Fibroblast of lung (primary cell): ENCODE results near the gene FASLG. TPM values are rescaled to one million over a fixed set of nuclear protein-coding genes. Genes with fewer than 3 reads are reported as not detected.
A peak's percentile ranks its signal among the peaks of the same experiment; 100 is the strongest.
"Not testable (repeated sequence)": the region's sequence is repeated elsewhere in the genome, so short reads cannot be mapped to it uniquely, and the experiment has no call there.

Experiments used
- DNase-seq, 2 donors: peaks; one replicate each; pipeline versions ENCODE4 v3.0.0 to v3.0.0-alpha.2; 2010; ENCODE audit warnings: low read depth in 2 of 2
- H2AFZ ChIP-seq: 2 replicates; pipeline ENCODE4 v1.5.1; 2012; ENCODE audit warnings: low read length, control low read depth, inconsistent platforms
- H3K27ac ChIP-seq: 2 replicates; pipeline ENCODE4 v1.5.1; 2011; ENCODE audit warnings: low read length, control low read depth; ENCODE audit not compliant: insufficient read depth
- H3K27me3 ChIP-seq: 2 replicates; pipeline ENCODE4 v1.5.1; 2011; ENCODE audit warnings: mild to moderate bottlenecking, low read length; ENCODE audit not compliant: control insufficient read depth, insufficient read depth
- H3K36me3 ChIP-seq: 2 replicates; pipeline ENCODE4 v1.5.1; 2011; ENCODE audit warnings: low read length; ENCODE audit not compliant: control insufficient read depth, insufficient read depth
- H3K4me1 ChIP-seq: 2 replicates; pipeline ENCODE4 v1.5.1; 2011; ENCODE audit warnings: low read length; ENCODE audit not compliant: control insufficient read depth, insufficient read depth; ENCODE audit errors: extremely low read depth
- H3K4me2 ChIP-seq: 2 replicates; pipeline ENCODE4 v1.5.1; 2011; ENCODE audit warnings: low read length, control low read depth; ENCODE audit not compliant: insufficient read depth; ENCODE audit errors: extremely low read depth
- H3K4me3 ChIP-seq, 4 experiments: fragments of 200-600 bp in 1 of 4; sonication (generic) in 1 of 4; replicated peaks in 1 of 4; 2 replicates each; pipeline ENCODE4 v1.5.1; 2011 to 2016; ENCODE audit warnings: low read length in 4 of 4, low read depth in 3 of 4, mild to moderate bottlenecking in 3 of 4, control low read depth in 2 of 4, inconsistent platforms in 1 of 4, mixed read lengths in 1 of 4; ENCODE audit not compliant: insufficient read depth in 1 of 4; ENCODE audit errors: control extremely low read depth in 1 of 4
- H3K79me2 ChIP-seq: 2 replicates; pipeline ENCODE4 v1.5.1; 2012; ENCODE audit warnings: mild to moderate bottlenecking, low read length, inconsistent platforms; ENCODE audit not compliant: control insufficient read depth, insufficient read depth
- H3K9ac ChIP-seq: 2 replicates; pipeline ENCODE4 v1.5.1; 2011; ENCODE audit warnings: mild to moderate bottlenecking, low read length, control low read depth; ENCODE audit not compliant: insufficient read depth
- H3K9me3 ChIP-seq: 2 replicates; pipeline ENCODE4 v1.5.1; 2012; ENCODE audit warnings: low read depth, low read length; ENCODE audit not compliant: control insufficient read depth, insufficient read depth
- H4K20me1 ChIP-seq: 2 replicates; pipeline ENCODE4 v1.5.1; 2011; ENCODE audit warnings: low read length; ENCODE audit not compliant: control insufficient read depth, insufficient read depth; ENCODE audit errors: extremely low read depth
- CTCF ChIP-seq, 2 donors: IDR thresholded peaks in 1 of 2; conservative IDR thresholded peaks in 1 of 2; 1 replicate in 1 of 2; 2 replicates in 1 of 2; pipeline ENCODE4 v1.5.1; 2011 to 2012; ENCODE audit warnings: low read length in 2 of 2, control low read depth in 1 of 2, inconsistent platforms in 1 of 2, low read depth in 1 of 2, mild to moderate bottlenecking in 1 of 2
- EZH2 ChIP-seq: IDR thresholded peaks from 2 replicates; pipeline ENCODE4 v1.5.1; 2012; ENCODE audit warnings: low read length, control low read depth, mild to moderate bottlenecking; ENCODE audit errors: missing control alignments
- polyA plus RNA-seq, 2 donors: library from polyadenylated mRNA; depleted of rRNA in 1 of 2; stranded (reverse) in 1 of 2; unstranded in 1 of 2; fragments of >200 nt; gene quantifications; 2 replicates each; pipeline ENCODE4 v1.2.1, GENCODE V29; 2011 to 2012; ENCODE audit warnings: missing spikeins in 1 of 2
- total RNA-seq: library from RNA; depleted of rRNA; stranded (reverse); fragments of >200 nt; gene quantifications from 2 replicates; pipeline ENCODE4 v1.2.1, GENCODE V29; 2014

The FASLG gene
- total and polyA plus RNA-seq, 2 donors (not counting 1 experiment from before 2014, with no cell fraction given) = not detected

GRCh38 chr1:172680733-172681275, 21.9 kb downstream of the FASLG start:
- no peak overlapping the region for H2AFZ ChIP-seq
- no peak overlapping the region for H3K4me2 ChIP-seq
- no peaks in the 10 kb centered on the region for H3K79me2 ChIP-seq
- no peaks in the 10 kb centered on the region for H3K9me3 ChIP-seq
- no peak for DNase-seq
- no peaks in the 10 kb centered on the region for H3K4me1 ChIP-seq
- no peak overlapping the region for H3K27ac ChIP-seq
- TF ChIP-seq EZH2 (no peak), CTCF (conservative IDR thresholded peaks at IDR 0.05 in 1 of 2, IDR thresholded peaks at IDR 0.05 in 1 of 2; ENCODE audit: low read depth in 1 of 2, low read length in 2 of 2) (no peak)
- no peaks in the 10 kb centered on the region for H4K20me1 ChIP-seq
- H3K9ac ChIP-seq = no peak overlapping the region
- no peak overlapping the region for H3K4me3 ChIP-seq
- H3K36me3 ChIP-seq = no peaks in the 10 kb centered on the region
- no peaks in the 10 kb centered on the region for H3K27me3 ChIP-seq

- Histone ChIP-seq H3K4me1 (no peaks in the 10 kb centered on the region), H3K9me3 (no peaks in the 10 kb centered on the region), H3K9ac (no peak overlapping the region), H3K4me2 (no peak overlapping the region), H3K79me2 (no peaks in the 10 kb centered on the region), H4K20me1 (no peaks in the 10 kb centered on the region), H3K4me3 (no peak overlapping the region), H3K36me3 (no peaks in the 10 kb centered on the region), H2AFZ (no peak overlapping the region), H3K27me3 (no peaks in the 10 kb centered on the region), H3K27ac (no peak overlapping the region)
- peak in 1 of 2 donors; percentile 23 for DNase-seq
- TF ChIP-seq CTCF (conservative IDR thresholded peaks at IDR 0.05 in 1 of 2, IDR thresholded peaks at IDR 0.05 in 1 of 2; ENCODE audit: low read depth in 1 of 2, low read length in 2 of 2) (no peak), EZH2 (no peak)
Measured at GRCh38 chr1:172682812-172683211, 23.9 kb downstream of the FASLG start.

GRCh38 chr1:172686143-172686542, 27.2 kb downstream of the FASLG start:
- Histone ChIP-seq H3K36me3 (no peaks in the 10 kb centered on the region), H3K27ac (no peak overlapping the region), H2AFZ (no peak overlapping the region), H4K20me1 (no peaks in the 10 kb centered on the region), H3K4me1 (no peaks in the 10 kb centered on the region), H3K27me3 (no peaks in the 10 kb centered on the region), H3K9ac (no peak overlapping the region), H3K4me3 (no peak overlapping the region), H3K9me3 (no peaks in the 10 kb centered on the region), H3K79me2 (no peaks in the 10 kb centered on the region), H3K4me2 (no peak overlapping the region)
- DNase-seq = no peak
- no peak for TF ChIP-seq CTCF (conservative IDR thresholded peaks at IDR 0.05 in 1 of 2, IDR thresholded peaks at IDR 0.05 in 1 of 2; ENCODE audit: low read depth in 1 of 2, low read length in 2 of 2)
- no peak for TF ChIP-seq EZH2

GRCh38 chr1:172688428-172689085, 29.7 kb downstream of the FASLG start:
- DNase-seq, H3K36me3 ChIP-seq, H3K4me3 ChIP-seq, H3K4me2 ChIP-seq, H2AFZ ChIP-seq, H4K20me1 ChIP-seq, H3K27me3 ChIP-seq, H3K4me1 ChIP-seq, H3K79me2 ChIP-seq, H3K9ac ChIP-seq, H3K9me3 ChIP-seq, H3K27ac ChIP-seq: not testable (repeated sequence)
